ENCODE results near the gene USP10.

The USP10 gene

DNA sequence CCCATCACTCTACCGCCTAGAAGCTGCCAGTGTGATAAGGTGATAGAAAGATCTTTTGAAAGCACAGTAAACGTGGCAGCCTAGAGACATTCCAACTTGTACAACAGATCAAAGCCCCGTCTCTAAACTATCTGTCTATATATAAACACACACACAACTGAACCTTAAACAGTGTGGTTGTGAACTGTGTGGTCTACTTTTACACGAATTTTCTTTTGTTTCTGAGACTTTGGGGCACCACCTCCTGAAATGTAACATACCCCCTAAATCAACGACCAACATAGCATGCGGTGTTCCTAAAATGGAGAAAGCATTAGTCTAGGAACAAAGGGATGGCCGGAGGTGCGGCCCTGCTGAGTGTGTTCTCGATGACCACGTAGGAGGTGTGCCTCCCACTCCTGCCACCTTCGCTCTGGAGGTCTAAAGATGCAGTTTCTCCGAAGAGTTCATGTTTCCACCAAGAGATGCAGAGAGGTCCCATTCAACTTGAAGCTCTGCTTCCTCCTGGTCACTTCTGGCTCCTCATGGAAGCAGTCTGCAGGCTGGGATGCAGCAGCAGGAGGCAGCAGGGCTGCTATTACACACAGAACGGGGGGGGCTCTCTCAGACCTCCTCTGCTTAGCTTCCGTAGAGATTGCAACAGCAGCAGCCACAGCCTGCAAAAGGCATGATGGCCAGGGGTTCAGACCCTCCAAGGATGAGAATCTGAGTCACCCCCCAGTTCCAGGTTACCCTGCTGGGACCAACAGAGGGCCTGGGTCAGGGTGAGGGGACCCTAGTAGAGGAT is 22.6 kb upstream of the USP10 start:
- Histone ChIP-seq H3K27ac (ENCODE audit: extremely low read depth, low read depth, low read length) (no peak overlapping the region), H3K4me1 (ENCODE audit: control insufficient read depth, insufficient read depth, low read length) (no peaks in the 10 kb centered on the region), H3K4me3 (ENCODE audit: low read depth, low read length) (no peak overlapping the region), H3K36me3 (ENCODE audit: control insufficient read depth in 2 of 2, insufficient read depth in 1 of 2, low read length in 2 of 2) (no peaks in the 10 kb centered on the region), H3K9me3 (ENCODE audit: control insufficient read depth, insufficient read depth, low read depth, low read length) (no peaks in the 10 kb centered on the region)
- TF ChIP-seq EGR2 (tag by site-specific recombination; IDR thresholded peaks at IDR 0.05; ENCODE audit: low read depth) (peak; percentile 27; the same call in 1 of the 2 replicates), ZNF76 (tag by site-specific recombination; IDR thresholded peaks at IDR 0.05; ENCODE audit: borderline replicate concordance, low read depth) (no peak), ZNF341 (tag by site-specific recombination; IDR thresholded peaks at IDR 0.05; ENCODE audit: low read depth) (no peak), WT1 (tag by site-specific recombination; IDR thresholded peaks at IDR 0.05) (no peak), ZNF521 (tag by site-specific recombination; IDR thresholded peaks at IDR 0.05) (no peak), ZFHX2 (tag by site-specific recombination; conservative IDR thresholded peaks at IDR 0.05) (peak; percentile 34; the same call in 1 of the 2 replicates), GLIS1 (tag by site-specific recombination; IDR thresholded peaks at IDR 0.05) (no peak), ZNF791 (tag by site-specific recombination; IDR thresholded peaks at IDR 0.05) (no peak), ZNF16 (tag by site-specific recombination; IDR thresholded peaks at IDR 0.05; ENCODE audit: low read depth) (no peak), SP7 (tag by site-specific recombination; IDR thresholded peaks at IDR 0.05) (no peak), ZNF133 (tag by site-specific recombination; IDR thresholded peaks at IDR 0.05) (no peak)
- TF ChIP-seq, protein P1, sequence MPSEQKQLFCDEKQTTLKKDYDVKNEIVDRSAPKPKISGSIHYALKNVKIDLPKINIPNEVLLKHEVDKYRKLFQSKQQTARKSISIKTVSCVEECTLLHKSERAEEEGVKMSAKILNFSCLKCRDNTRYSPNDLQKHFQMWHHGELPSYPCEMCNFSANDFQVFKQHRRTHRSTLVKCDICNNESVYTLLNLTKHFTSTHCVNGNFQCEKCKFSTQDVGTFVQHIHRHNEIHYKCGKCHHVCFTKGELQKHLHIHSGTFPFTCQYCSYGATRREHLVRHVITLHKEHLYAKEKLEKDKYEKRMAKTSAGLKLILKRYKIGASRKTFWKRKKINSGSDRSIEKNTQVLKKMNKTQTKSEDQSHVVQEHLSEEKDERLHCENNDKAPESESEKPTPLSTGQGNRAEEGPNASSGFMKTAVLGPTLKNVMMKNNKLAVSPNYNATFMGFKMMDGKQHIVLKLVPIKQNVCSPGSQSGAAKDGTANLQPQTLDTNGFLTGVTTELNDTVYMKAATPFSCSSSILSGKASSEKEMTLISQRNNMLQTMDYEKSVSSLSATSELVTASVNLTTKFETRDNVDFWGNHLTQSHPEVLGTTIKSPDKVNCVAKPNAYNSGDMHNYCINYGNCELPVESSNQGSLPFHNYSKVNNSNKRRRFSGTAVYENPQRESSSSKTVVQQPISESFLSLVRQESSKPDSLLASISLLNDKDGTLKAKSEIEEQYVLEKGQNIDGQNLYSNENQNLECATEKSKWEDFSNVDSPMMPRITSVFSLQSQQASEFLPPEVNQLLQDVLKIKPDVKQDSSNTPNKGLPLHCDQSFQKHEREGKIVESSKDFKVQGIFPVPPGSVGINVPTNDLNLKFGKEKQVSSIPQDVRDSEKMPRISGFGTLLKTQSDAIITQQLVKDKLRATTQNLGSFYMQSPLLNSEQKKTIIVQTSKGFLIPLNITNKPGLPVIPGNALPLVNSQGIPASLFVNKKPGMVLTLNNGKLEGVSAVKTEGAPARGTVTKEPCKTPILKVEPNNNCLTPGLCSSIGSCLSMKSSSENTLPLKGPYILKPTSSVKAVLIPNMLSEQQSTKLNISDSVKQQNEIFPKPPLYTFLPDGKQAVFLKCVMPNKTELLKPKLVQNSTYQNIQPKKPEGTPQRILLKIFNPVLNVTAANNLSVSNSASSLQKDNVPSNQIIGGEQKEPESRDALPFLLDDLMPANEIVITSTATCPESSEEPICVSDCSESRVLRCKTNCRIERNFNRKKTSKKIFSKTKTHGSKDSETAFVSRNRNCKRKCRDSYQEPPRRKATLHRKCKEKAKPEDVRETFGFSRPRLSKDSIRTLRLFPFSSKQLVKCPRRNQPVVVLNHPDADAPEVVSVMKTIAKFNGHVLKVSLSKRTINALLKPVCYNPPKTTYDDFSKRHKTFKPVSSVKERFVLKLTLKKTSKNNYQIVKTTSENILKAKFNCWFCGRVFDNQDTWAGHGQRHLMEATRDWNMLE (tag by site-specific recombination; conservative IDR thresholded peaks at IDR 0.05; ENCODE audit: low read depth), result no peak
- TF ChIP-seq, protein P2, sequence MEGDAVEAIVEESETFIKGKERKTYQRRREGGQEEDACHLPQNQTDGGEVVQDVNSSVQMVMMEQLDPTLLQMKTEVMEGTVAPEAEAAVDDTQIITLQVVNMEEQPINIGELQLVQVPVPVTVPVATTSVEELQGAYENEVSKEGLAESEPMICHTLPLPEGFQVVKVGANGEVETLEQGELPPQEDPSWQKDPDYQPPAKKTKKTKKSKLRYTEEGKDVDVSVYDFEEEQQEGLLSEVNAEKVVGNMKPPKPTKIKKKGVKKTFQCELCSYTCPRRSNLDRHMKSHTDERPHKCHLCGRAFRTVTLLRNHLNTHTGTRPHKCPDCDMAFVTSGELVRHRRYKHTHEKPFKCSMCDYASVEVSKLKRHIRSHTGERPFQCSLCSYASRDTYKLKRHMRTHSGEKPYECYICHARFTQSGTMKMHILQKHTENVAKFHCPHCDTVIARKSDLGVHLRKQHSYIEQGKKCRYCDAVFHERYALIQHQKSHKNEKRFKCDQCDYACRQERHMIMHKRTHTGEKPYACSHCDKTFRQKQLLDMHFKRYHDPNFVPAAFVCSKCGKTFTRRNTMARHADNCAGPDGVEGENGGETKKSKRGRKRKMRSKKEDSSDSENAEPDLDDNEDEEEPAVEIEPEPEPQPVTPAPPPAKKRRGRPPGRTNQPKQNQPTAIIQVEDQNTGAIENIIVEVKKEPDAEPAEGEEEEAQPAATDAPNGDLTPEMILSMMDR (tag by site-specific recombination; IDR thresholded peaks at IDR 0.05), result no peak
- TF ChIP-seq, protein P3, sequence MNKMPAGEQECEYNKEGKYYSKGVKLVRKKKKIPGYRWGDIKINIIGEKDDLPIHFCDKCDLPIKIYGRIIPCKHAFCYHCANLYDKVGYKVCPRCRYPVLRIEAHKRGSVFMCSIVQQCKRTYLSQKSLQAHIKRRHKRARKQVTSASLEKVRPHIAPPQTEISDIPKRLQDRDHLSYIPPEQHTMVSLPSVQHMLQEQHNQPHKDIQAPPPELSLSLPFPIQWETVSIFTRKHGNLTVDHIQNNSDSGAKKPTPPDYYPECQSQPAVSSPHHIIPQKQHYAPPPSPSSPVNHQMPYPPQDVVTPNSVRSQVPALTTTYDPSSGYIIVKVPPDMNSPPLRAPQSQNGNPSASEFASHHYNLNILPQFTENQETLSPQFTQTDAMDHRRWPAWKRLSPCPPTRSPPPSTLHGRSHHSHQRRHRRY (tag by site-specific recombination; IDR thresholded peaks at IDR 0.05), result no peak
- CTCF ChIA-PET, result interaction anchor here (0.5 to 1.5 kb wide), 5 partner anchors 8 to 171 kb away, joined by 3 to 5 read pairs (median 3); no protein-coding TSS in a partner anchor
- POLR2A ChIA-PET, result interaction anchor here (0.7 kb wide), 1 partner anchor 24 kb away, joined by 3 read pairs; no protein-coding TSS in a partner anchor

DNA sequence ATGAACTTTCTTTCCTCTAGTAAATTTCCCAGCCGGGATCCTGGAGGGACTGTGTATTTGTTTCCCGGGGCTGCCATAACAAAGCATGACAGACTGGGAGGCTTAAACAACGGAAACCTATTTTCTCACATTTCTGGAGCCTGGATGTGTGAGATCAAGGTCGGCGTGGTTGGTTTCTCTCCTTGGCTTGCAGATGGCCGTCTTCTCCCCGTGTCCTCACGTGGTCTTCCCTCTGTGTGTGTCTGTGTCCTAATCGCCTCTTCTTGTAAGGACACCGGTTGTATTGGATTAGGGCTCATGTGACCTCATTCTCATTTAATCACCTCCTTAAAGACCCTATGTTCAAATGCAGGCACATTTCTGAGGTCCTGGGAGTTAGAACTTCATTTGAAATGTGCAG is 22.0 kb upstream of the USP10 start:
- H3K27ac ChIP-seq (ENCODE audit: extremely low read depth, low read depth, low read length), result no peak overlapping the region
- CTCF ChIA-PET, result interaction anchor here (0.9 to 1.5 kb wide), 2 partner anchors 49 to 171 kb away, joined by 3 to 5 read pairs; no protein-coding TSS in a partner anchor
- no peaks in the 10 kb centered on the region for H3K36me3 ChIP-seq (ENCODE audit: control insufficient read depth in 2 of 2, insufficient read depth in 1 of 2, low read length in 2 of 2)
- POLR2A ChIA-PET, result no interaction called here
- no peaks in the 10 kb centered on the region for H3K4me1 ChIP-seq (ENCODE audit: control insufficient read depth, insufficient read depth, low read length)
- no peaks in the 10 kb centered on the region for H3K9me3 ChIP-seq (ENCODE audit: control insufficient read depth, insufficient read depth, low read depth, low read length)
- H3K4me3 ChIP-seq (ENCODE audit: low read depth, low read length), result no peak overlapping the region
- TF ChIP-seq ZNF239 (tag by site-specific recombination; IDR thresholded peaks at IDR 0.05), result no peak
- TF ChIP-seq ZNF660 (tag by site-specific recombination; IDR thresholded peaks at IDR 0.05), result no peak
- TF ChIP-seq HOXD13 (CRISPR knock-in tag; IDR thresholded peaks at IDR 0.05; ENCODE audit: borderline replicate concordance), result no peak
- no peak for TF ChIP-seq ZNF155 (tag by site-specific recombination; IDR thresholded peaks at IDR 0.05)
- TF ChIP-seq, protein P4, sequence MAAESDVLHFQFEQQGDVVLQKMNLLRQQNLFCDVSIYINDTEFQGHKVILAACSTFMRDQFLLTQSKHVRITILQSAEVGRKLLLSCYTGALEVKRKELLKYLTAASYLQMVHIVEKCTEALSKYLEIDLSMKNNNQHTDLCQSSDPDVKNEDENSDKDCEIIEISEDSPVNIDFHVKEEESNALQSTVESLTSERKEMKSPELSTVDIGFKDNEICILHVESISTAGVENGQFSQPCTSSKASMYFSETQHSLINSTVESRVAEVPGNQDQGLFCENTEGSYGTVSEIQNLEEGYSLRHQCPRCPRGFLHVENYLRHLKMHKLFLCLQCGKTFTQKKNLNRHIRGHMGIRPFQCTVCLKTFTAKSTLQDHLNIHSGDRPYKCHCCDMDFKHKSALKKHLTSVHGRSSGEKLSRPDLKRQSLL (tag by site-specific recombination; IDR thresholded peaks at IDR 0.05), result no peak
- TF ChIP-seq GLI4 (tag by site-specific recombination; IDR thresholded peaks at IDR 0.05), result no peak
- TF ChIP-seq, protein P1 (tag by site-specific recombination; conservative IDR thresholded peaks at IDR 0.05; ENCODE audit: low read depth), result no peak

All from HEK293 (cell line).